Measurements from ENCODE around the gene RALGPS1.

Gene RALGPS1

GRCh38 chr9:127154390-127155191, 240.0 kb downstream of the RALGPS1 start:
- H3K4me2 ChIP-seq (ENCODE audit: low read length) = peak overlapping the region; percentile 94
- peaks cover 24% of the 10 kb centered on the region for H3K27me3 ChIP-seq (ENCODE audit: low read depth, low read length)
- no peaks in the 10 kb centered on the region for H4K20me1 ChIP-seq (ENCODE audit: insufficient read depth, low read length)
- peak overlapping the region; percentile 58 for H3K27ac ChIP-seq (ENCODE audit: low read length)
- peak overlapping the region; percentile 29; the same call in 1 of the 2 replicates for H3K9ac ChIP-seq (ENCODE audit: low read length)
- TF ChIP-seq EZH2phosphoT487 (IDR thresholded peaks at IDR 0.05; ENCODE audit: low read depth) = no peak
- TF ChIP-seq, protein P1, sequence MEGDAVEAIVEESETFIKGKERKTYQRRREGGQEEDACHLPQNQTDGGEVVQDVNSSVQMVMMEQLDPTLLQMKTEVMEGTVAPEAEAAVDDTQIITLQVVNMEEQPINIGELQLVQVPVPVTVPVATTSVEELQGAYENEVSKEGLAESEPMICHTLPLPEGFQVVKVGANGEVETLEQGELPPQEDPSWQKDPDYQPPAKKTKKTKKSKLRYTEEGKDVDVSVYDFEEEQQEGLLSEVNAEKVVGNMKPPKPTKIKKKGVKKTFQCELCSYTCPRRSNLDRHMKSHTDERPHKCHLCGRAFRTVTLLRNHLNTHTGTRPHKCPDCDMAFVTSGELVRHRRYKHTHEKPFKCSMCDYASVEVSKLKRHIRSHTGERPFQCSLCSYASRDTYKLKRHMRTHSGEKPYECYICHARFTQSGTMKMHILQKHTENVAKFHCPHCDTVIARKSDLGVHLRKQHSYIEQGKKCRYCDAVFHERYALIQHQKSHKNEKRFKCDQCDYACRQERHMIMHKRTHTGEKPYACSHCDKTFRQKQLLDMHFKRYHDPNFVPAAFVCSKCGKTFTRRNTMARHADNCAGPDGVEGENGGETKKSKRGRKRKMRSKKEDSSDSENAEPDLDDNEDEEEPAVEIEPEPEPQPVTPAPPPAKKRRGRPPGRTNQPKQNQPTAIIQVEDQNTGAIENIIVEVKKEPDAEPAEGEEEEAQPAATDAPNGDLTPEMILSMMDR (IDR thresholded peaks at IDR 0.05; ENCODE audit: low read depth, low read length) = no peak
- peak overlapping the region; percentile 67 for H3K4me3 ChIP-seq (ENCODE audit: low read length)
- H3K4me1 ChIP-seq (ENCODE audit: low read length) = peaks cover 33% of the 10 kb centered on the region
- H3K36me3 ChIP-seq (replicated peaks; ENCODE audit: low read depth, low read length) = no peaks in the 10 kb centered on the region
- H2AFZ ChIP-seq (ENCODE audit: low read depth, low read length) = no peak overlapping the region
- H3K9me3 ChIP-seq (ENCODE audit: insufficient read depth, low read length) = no peaks in the 10 kb centered on the region
- no peaks in the 10 kb centered on the region for H3K79me2 ChIP-seq (ENCODE audit: low read length)

GRCh38 chr9:127155314-127155960, 240.9 kb downstream of the RALGPS1 start:
- no peak overlapping the region for H3K9ac ChIP-seq (ENCODE audit: low read length)
- H4K20me1 ChIP-seq (ENCODE audit: insufficient read depth, low read length) = no peaks in the 10 kb centered on the region
- H3K4me2 ChIP-seq (ENCODE audit: low read length) = peak overlapping the region; percentile 94
- H3K36me3 ChIP-seq (replicated peaks; ENCODE audit: low read depth, low read length) = no peaks in the 10 kb centered on the region
- H3K27me3 ChIP-seq (ENCODE audit: low read depth, low read length) = peaks cover 24% of the 10 kb centered on the region
- TF ChIP-seq, protein P1 (IDR thresholded peaks at IDR 0.05; ENCODE audit: low read depth, low read length) = no peak
- TF ChIP-seq EZH2phosphoT487 (IDR thresholded peaks at IDR 0.05; ENCODE audit: low read depth) = no peak
- no peaks in the 10 kb centered on the region for H3K79me2 ChIP-seq (ENCODE audit: low read length)
- H3K4me3 ChIP-seq (ENCODE audit: low read length) = peak overlapping the region; percentile 67; the same call in 1 of the 2 replicates
- peaks cover 33% of the 10 kb centered on the region for H3K4me1 ChIP-seq (ENCODE audit: low read length)
- no peaks in the 10 kb centered on the region for H3K9me3 ChIP-seq (ENCODE audit: insufficient read depth, low read length)
- no peak overlapping the region for H3K27ac ChIP-seq (ENCODE audit: low read length)
- H2AFZ ChIP-seq (ENCODE audit: low read depth, low read length) = no peak overlapping the region

GRCh38 chr9:127158786-127159324, 244.3 kb downstream of the RALGPS1 start:
- Histone ChIP-seq H3K27ac (ENCODE audit: low read length) (no peak overlapping the region), H3K4me3 (ENCODE audit: low read length) (no peak overlapping the region), H3K4me1 (ENCODE audit: low read length) (peaks cover 46% of the 10 kb centered on the region), H3K79me2 (ENCODE audit: low read length) (no peaks in the 10 kb centered on the region), H4K20me1 (ENCODE audit: insufficient read depth, low read length) (no peaks in the 10 kb centered on the region), H2AFZ (ENCODE audit: low read depth, low read length) (peak overlapping the region; percentile 31; the same call in 1 of the 2 replicates), H3K27me3 (ENCODE audit: low read depth, low read length) (peaks cover 11% of the 10 kb centered on the region), H3K9me3 (ENCODE audit: insufficient read depth, low read length) (no peaks in the 10 kb centered on the region), H3K4me2 (ENCODE audit: low read length) (no peak overlapping the region), H3K9ac (ENCODE audit: low read length) (no peak overlapping the region), H3K36me3 (replicated peaks; ENCODE audit: low read depth, low read length) (no peaks in the 10 kb centered on the region)
- TF ChIP-seq EZH2phosphoT487 (IDR thresholded peaks at IDR 0.05; ENCODE audit: low read depth) = no peak
- TF ChIP-seq, protein P1 (IDR thresholded peaks at IDR 0.05; ENCODE audit: low read depth, low read length) = no peak

DNA sequence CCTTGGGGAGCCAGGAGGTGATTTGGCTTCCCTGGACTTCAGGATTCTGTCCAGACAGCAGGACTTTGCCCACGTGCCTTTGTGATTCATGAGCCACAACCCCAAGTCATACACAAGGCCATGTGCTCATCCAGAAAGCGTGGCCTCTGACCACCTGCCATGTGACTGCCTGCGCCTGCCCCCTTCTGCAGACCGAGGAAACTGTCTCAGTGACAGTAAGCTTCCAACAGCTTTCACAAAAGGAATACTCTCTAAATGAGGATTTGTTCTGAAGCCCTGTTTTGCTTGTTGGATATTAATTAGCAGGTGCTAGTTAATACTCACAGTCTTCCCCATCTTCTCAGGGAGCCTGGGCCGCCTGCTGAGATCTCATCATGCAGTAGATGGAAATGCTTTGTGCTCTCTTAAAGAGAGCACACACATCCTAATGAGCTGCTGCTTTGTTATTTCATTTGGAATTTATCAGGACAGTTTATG, 244.8 kb downstream of the RALGPS1 start:
- Histone ChIP-seq H3K79me2 (ENCODE audit: low read length) (no peaks in the 10 kb centered on the region), H3K9ac (ENCODE audit: low read length) (no peak overlapping the region), H3K27me3 (ENCODE audit: low read depth, low read length) (peaks cover 11% of the 10 kb centered on the region), H3K36me3 (replicated peaks; ENCODE audit: low read depth, low read length) (no peaks in the 10 kb centered on the region), H3K4me1 (ENCODE audit: low read length) (peaks cover 43% of the 10 kb centered on the region), H3K4me2 (ENCODE audit: low read length) (no peak overlapping the region), H4K20me1 (ENCODE audit: insufficient read depth, low read length) (no peaks in the 10 kb centered on the region), H2AFZ (ENCODE audit: low read depth, low read length) (peak overlapping the region; percentile 31; the same call in 1 of the 2 replicates), H3K9me3 (ENCODE audit: insufficient read depth, low read length) (no peaks in the 10 kb centered on the region), H3K4me3 (ENCODE audit: low read length) (no peak overlapping the region), H3K27ac (ENCODE audit: low read length) (no peak overlapping the region)
- TF ChIP-seq, protein P1 (IDR thresholded peaks at IDR 0.05; ENCODE audit: low read depth, low read length) = peak; percentile 25
- TF ChIP-seq EZH2phosphoT487 (IDR thresholded peaks at IDR 0.05; ENCODE audit: low read depth) = no peak

All from OCI-LY3 (cell line).